ENCODE data around the gene FERMT1. TPM values are rescaled to one million over a fixed set of nuclear protein-coding genes. Genes with fewer than 3 reads are reported as not detected.

FERMT1 gene, protein sequence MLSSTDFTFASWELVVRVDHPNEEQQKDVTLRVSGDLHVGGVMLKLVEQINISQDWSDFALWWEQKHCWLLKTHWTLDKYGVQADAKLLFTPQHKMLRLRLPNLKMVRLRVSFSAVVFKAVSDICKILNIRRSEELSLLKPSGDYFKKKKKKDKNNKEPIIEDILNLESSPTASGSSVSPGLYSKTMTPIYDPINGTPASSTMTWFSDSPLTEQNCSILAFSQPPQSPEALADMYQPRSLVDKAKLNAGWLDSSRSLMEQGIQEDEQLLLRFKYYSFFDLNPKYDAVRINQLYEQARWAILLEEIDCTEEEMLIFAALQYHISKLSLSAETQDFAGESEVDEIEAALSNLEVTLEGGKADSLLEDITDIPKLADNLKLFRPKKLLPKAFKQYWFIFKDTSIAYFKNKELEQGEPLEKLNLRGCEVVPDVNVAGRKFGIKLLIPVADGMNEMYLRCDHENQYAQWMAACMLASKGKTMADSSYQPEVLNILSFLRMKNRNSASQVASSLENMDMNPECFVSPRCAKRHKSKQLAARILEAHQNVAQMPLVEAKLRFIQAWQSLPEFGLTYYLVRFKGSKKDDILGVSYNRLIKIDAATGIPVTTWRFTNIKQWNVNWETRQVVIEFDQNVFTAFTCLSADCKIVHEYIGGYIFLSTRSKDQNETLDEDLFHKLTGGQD
- 1.1 TPM for total RNA-seq
- long read RNA-seq = 0 reads

DNA sequence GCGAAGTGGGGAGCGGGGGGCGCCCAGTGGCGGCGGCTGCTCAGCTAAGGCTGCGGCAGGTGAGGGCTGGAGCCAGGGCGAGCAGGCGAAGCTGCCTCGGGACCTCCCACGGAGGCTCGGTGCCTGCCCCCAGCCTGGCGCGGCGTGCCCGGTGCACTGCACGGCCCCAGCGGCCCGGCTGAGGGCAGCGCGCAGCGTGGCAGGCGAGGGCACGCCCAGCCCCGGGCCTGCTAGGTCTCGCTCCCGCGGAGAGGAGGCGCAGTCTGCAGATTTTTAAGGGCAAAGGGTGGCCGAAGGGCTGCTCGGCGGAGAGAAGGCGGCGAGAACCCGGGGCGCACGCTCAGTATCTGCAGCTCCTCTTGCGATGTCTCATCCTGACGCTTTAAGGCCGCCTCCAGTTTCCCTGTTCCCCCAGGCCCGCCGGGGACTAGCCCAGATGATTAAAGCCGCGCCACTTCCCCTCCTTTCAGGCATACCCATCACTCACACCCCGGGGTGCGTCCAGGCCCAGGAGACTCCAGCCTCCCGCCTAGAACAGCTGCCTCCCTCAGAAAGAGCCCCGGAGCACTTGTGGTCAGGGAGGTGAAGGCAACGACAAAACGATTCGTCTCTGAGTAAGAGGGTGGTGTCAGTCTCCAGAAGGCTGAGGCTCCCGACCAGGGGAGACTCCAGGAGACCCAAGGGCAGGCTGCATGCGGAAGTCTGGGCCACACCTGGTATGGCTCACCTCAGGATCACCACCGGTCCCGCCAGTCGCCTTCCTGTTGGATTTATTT lies at the start of gene FERMT1:
Gene FERMT1, minus strand, starts transcription at position 158 of the 776 bp plus-strand sequence. CDS start 3,476 bp downstream, outside the sequence.
- ATAC-seq (peak; percentile 97), DNase-seq (peak; percentile 71)

DNA sequence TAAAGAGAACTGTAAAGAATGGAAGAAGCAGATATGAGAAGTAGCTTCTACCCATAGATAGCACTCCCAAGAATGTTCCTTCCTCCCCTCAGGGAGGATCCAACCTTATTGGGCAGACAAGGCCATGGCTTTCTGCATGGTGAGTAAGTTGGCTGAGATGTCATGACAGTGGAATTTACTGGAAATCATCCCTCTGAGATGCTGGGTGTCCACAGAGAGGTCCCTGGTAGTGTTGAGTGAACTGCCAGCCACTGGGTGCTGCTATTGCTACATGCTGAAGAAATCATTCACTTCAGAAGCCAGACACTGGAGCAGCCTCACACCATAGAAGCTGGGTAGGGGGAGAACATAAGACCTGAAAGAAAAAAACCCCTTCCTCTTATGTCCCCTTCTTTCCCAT lies 46.4 kb upstream of the FERMT1 start:
- ATAC-seq (no peak), DNase-seq (no peak)
- intact Hi-C loops (cut with micrococcal nuclease) = no loop called here

More for the DNA sequence above, at the start of gene FERMT1:
- intact Hi-C loops (cut with micrococcal nuclease) = no loop called here

DNA sequence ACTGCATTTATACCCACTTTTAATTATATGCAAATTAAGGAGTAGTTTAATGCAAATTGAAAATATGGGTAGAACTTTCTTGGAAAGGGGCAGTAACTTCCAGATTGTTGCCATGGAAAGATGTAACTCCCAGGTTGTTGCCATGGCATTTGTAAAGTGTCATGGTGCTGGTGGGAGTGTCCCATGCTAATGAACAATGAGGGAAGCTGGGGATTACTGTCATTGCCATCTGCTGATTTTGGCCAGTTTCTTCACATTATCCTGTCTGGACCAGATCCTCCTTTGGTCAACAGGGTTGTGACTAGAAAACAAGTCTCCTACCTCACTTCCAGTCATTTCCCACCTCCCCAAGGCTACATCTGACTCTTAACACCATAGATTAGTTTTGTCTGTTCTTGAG lies 45.4 kb upstream of the FERMT1 start:
- ATAC-seq = no peak
- DNase-seq = no peak
- intact Hi-C loops (cut with micrococcal nuclease) = no loop called here

DNA sequence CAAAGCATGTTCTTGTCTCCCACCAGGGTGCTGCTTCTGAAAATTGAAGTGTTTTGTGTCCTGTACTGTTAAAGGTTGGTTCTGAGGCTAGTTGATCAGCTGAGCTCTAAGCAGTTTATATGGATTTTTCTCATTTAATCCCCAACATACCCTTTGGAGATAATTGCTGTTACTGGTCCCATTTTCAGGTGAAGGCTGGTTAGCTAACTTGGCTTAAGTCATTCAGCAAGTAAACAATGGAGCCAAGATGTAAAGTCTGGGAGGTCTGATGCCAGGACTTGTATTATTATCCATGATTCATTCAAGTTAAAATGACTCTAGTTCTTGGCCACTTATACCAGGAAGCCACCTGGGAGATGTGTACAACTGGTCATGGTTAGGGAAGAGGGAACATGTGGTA lies 42.5 kb upstream of the FERMT1 start:
- ATAC-seq (no peak), DNase-seq (no peak)
- intact Hi-C loops (cut with micrococcal nuclease) = no loop called here

DNA sequence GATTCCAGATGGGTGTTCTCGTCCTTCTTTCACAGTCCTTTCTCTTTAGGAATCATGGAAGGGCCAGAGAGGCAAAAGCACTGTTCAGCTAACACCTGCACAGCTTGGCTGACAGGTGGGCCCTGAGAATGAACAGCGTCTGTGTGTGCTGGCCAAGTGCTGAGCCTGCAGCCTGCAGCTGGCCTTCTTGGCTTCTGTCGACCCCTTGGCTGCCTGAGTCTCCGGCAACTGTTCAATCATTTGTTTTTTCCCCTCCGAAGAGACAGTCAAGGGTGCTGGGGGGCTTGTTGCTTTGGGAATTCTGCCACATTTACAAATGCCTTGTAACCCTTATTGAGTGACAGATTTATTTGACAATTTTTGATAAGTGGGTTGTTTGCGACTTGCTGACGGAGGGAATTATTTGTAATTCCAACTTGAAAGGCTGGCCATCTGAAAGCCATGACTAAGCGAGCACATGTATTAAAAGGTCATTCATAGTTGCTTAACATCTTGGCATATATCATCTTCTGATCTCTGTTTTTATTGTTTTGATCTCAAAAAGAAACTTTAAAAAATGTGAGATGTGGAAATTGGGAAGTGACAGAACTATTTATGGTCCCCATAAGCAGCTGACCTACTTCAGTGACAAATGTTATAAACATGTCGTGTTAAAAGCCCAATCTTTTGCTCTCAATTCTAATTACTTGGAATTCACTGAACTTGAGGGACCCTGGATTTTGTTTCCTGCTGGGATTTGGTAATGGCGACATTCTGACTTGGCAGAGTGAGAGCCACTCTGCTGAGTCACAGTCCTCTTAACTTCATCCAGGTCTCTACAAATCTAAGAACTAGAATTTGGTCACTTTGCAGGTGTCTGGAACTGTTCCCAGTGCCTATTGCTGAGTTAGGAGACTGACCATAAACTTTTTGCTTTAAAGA lies 41.9 kb upstream of the FERMT1 start:
- intact Hi-C loops (cut with micrococcal nuclease) = no loop called here
- peak; percentile 71 for DNase-seq
- peak; percentile 76 for ATAC-seq

DNA sequence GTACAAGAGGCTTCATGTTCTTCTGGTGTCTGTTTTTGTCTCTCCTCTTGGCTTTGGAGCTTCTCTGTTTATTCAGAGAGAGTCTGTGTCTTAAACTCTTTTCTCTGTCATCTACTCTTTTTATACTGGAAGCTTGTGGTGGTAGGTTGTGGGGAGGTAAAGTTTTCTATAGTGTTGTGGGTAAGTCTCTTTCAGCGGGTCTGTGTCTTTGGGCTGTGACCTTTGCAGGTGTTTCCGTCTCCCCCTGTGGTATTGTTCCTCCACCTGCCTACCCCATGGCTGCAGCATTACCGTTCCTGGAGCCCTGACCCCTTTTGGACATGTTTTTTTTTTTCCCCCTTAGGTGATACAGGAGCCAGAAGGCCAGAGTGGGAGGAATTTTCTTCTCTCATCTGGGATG lies 37.9 kb upstream of the FERMT1 start:
- intact Hi-C loops (cut with micrococcal nuclease) = no loop called here
- ATAC-seq (no peak), DNase-seq (no peak)

DNA sequence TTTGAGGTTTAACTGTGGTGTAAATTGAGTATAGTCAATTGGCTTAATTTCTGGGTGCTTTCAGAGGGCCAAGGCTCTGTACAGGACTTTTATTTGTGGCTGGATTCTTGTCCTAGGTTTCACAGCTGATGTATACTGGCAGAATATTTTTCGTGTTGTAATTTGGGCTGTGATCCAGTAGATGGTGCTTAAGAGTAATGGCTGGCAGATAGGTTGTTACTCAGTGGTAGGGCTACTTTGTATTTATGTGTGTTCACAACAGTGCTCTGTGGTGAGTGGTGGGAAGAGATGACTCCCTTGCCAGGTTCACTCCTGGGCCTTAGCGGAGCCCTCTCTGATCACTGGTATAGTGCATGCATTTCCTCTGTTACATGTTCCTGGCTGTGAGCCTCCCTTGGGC lies 34.5 kb upstream of the FERMT1 start:
- no peak for ATAC-seq
- intact Hi-C loops (cut with micrococcal nuclease) = no loop called here
- no peak for DNase-seq

DNA sequence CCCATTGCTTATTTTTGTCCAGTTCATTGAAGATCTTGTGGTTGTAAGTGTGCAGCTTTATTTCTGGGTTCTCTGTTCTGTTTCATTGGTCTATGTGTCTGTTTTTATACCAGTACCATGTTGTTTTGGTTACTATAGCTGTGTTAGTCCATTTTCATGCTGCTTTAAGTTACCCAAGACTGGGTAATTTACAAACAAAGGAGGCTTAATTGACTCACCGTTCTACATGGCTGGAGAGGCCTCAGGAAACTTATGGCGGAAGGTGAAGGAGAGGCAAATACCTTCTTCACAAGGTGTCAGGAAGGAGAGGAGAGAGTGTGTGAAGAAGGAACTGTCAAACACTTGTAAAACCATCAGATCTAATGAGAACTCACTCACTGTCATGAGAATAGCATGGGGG lies 29.9 kb upstream of the FERMT1 start:
- intact Hi-C loops (cut with micrococcal nuclease) = no loop called here
- no peak for ATAC-seq
- DNase-seq = no peak

DNA sequence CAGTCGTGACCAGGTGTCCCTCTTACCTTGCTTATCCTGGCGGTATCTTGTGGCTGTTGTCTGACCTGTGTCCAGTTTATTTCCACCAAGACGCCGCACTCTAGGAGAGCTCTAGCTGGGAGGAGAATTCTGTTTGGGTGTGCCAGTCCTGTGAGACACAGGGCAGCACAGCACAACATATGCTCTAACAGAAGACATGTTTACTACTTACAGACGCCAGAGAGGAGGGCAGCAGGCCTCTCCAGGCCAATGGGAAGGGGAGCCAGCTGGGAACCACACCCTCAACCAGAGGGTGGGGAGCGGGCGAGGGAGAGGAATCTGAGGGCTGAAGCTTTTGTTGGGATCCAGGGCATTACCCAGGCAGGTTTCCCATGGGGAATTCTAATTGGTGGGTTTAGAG lies 25.2 kb upstream of the FERMT1 start:
- DNase-seq = no peak
- ATAC-seq = no peak
- intact Hi-C loops (cut with micrococcal nuclease) = no loop called here

DNA sequence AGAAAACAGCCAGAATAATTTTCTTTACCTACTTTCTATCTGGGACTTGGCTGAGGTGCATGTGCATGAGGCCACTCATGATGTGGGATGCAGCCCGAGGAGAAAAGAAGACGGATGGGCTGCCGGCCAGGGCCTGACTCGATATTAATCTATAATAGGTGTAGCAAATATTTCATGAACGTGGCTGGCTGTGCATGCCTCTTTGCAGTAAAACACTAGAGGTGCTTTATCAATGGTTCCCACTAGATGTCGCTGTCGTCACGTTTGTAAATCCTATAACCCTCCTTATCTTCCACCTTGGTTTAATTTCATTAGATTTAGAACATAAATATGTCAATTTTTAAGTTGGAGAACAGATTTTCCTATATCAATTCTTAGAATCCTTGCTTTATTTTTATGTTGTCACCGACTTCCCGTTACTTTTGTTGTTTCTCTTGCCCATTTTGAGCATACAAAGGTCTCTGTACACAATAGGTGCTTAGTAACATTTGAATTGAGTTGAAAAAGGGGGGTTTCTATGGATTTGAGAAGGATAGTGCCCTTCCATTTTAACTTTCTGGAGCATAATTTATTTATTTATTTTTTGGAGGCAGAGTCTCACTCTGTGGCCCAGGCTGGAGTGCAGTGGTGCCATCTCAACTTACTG lies 19.6 kb upstream of the FERMT1 start:
- no peak for DNase-seq
- intact Hi-C loops (cut with micrococcal nuclease) = no loop called here
- ATAC-seq = peak; percentile 64

DNA sequence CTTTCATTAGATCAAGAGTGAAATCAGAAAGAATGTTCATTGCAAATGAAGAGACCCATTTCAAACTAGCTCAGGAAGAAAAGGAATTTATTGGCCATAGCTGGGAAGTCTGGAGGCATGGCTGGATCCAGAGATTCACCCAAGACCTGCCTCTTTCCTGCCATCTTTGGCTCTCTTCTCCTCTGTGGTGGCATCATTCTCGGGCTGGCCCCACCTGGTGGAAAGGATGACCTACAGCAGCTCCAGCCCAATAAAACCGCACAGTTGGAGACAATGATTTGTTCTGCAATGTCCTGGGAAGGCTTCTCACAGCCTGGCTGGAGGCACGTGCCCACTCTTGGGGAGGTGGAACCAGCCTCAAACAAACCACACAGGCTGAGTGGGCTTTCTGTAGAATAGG lies 18.1 kb upstream of the FERMT1 start:
- ATAC-seq = no peak
- intact Hi-C loops (cut with micrococcal nuclease) = no loop called here
- DNase-seq = no peak

DNA sequence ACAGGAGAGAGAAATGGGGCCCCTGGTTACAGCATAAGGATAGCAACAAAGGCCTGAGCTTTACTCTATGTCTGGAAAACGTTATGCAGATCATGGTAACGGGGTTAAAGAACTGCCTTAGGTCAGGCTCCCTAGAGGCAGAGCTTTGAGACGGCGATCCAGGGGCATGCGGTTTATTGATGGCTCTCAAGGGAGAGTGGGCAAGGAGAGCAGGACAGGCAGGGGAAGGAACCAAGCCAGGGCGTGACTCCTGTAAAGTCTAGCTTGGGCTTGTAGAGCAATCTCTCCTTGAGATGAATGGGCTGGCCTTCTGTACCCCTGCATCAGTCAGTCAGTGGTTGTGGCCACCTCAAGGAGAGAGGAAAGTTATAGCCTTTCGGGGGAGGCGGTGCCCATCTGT lies 12.5 kb upstream of the FERMT1 start:
- no peak for ATAC-seq

DNA sequence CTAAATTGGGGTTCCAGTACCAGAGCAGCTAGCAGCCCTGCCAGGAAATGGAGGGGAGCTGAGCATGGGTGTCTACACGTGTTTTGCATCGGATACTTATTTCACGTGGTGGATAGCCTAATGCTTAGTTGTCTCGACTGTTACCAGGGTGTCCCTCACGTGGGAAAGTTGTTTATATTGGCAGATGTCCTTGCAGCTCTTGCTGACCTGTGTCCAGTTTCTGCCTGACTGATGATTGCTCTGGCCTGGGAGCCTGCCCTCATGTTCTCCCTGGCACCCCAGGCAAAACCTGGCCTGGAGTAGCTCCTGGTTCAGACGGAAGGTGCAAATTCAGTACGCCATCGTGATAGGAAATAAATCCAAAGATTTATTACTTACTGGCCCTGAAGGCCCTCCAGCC lies 11.8 kb upstream of the FERMT1 start:
- DNase-seq (no peak), ATAC-seq (no peak)
- intact Hi-C loops (cut with micrococcal nuclease) = no loop called here

More for the DNA sequence above, 12.5 kb upstream of the FERMT1 start:
- intact Hi-C loops (cut with micrococcal nuclease) = no loop called here
- no peak for DNase-seq

DNA sequence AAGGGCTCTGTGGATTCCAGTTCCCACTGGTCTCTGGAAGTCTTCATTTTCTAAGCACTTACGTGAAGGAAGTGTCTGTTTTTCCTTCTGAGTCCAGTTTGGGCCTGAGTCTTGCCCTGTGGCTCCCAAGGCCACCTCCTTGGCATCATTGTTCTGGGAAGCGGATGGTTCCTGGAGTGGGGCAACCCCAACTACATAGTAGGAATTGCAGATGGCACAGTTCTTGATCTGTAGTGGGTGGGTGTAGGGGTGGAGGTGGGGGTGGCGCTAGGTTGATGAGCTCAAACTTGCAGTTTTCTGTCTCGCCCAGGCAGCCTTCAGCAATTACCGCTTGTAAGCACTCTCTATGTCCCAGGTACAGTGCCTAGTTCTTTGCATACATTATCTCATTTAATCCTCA lies 7.2 kb upstream of the FERMT1 start:
- intact Hi-C loops (cut with micrococcal nuclease) = no loop called here
- DNase-seq (no peak), ATAC-seq (no peak)

DNA sequence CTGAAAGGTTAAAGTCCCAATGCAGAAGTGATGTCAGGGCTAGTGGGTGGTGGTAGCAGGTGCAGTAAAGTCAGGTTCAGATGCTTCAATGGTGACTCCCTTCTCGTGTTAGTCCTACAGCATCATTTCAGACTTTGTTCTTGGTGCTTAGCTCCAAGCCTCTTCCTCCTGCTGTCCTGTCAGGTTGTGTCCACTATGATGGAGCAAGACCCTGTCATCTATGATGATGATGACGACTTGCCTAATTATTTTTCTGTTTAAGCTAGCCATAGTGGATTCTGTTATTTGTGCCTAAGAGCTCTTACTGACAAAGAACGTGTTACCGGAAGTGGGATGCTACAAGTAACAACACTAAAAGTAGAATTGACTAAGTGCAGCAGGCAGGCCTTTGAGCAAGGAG lies 5.0 kb upstream of the FERMT1 start:
- DNase-seq = no peak
- ATAC-seq = no peak
- intact Hi-C loops (cut with micrococcal nuclease) = no loop called here

DNA sequence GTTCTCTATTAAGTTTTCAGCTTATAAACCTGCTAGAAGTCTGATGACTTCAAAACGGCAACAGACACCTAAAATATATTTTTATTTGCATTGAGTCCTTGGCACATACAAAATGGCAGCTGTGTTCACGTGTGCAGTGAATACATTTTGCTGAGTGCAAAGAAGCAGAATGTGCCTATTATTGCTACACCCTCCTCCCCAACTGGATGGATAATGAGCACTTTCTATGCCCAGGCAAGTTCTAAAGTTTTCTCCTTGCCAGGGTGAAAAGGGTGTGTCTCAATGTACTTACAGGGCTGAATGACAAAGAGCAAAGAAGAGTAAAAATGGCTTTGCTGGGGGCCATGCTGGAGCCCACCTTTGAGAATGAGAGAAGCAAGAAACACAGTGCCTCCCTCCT lies 4.0 kb upstream of the FERMT1 start:
- intact Hi-C loops (cut with micrococcal nuclease) = no loop called here

DNA sequence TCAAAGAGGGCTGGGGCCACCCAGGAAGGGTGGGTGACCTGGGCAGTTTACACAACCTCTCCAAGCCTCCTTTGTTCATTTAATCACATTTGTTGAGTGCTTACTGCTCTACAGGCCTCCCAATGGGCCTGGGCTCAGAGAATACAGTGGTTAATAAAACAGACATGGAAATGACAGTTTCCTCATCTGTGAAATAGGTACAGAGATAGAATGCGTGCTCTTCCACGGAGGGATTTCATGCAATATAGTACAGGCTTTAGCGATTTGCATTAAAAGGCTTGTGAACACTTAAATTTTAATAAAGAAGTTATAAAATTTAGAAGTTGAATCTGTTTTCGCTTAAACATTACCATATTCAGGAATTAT lies 802 bp upstream of the FERMT1 start:
- intact Hi-C loops (cut with micrococcal nuclease) = no loop called here
- ATAC-seq = no peak
- DNase-seq = no peak

More for the DNA sequence above, 4.0 kb upstream of the FERMT1 start:
- DNase-seq = no peak
- no peak for ATAC-seq

DNA sequence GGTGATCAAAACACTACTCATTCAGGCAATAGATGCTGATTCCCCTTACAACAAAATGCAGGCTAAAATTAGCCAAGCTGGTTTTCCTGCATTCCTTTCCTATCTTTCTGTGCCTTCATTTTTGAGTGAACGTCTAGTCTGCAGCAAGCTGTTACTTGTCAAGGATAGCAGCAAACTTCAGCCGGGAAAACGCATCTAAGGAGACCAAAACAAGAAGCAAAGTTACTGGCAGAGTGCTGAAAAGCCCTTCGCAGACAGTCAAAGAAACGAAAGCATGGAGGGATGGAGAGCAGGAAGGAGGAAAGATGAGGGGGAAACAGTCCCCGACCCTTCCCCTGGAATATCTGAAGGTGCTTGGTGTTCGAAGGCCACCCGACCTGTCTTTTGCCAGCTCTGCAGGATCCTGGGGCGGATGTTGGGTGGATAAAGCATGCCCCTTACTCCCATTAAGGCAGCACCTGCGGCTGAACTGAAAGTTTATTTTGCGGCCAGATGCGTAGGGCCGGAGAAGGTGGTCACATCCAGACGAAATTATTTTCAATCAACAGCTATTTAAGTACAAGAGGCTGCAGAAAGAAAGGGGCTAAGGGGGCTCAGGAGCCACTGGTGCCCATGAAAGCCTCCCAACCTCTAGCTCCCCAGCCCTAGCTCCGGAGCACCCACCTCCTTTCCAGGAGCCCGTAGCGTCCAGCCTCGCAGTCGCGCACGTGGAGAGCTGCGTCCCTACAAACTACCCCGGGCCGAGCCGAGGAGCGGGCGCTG lies 538 bp downstream of the FERMT1 start:
- ATAC-seq (peak; percentile 72), DNase-seq (no peak)
- intact Hi-C loops (cut with micrococcal nuclease) = no loop called here

Measured in left ventricle myocardium superior (tissue), 1 donor.